HEK293 (cell line): ENCODE results near the gene SVIL.

Experiments
- BCL11B ChIP-seq: fragments of 450-650 bp; formaldehyde crosslinking; IDR thresholded peaks from 2 replicates; pipeline ENCODE4 v1.5.1; 2016; ENCODE audit warnings: low read depth, missing biosample characterization, missing genetic modification characterization
- FEZF1 ChIP-seq: fragments of 450-650 bp; formaldehyde crosslinking; IDR thresholded peaks from 2 replicates; pipeline ENCODE4 v1.5.1; 2016; ENCODE audit warnings: missing biosample characterization, missing genetic modification characterization
- HOXA7 ChIP-seq: sonication (generic); formaldehyde crosslinking; IDR thresholded peaks from 2 replicates; pipeline ENCODE4 v1.8.1; 2022; ENCODE audit warnings: missing genetic modification reagents, borderline replicate concordance
- WT1 ChIP-seq: fragments of 450-650 bp; formaldehyde crosslinking; IDR thresholded peaks from 2 replicates; pipeline ENCODE4 v1.5.1; 2016; ENCODE audit warnings: missing biosample characterization, missing genetic modification characterization
- YY2 ChIP-seq: fragments of 450-650 bp; formaldehyde crosslinking; IDR thresholded peaks from 2 replicates; pipeline ENCODE4 v1.5.1; 2016; ENCODE audit warnings: missing biosample characterization, missing genetic modification characterization
- ZBTB17 ChIP-seq: fragments of 450-650 bp; formaldehyde crosslinking; IDR thresholded peaks from 2 replicates; pipeline ENCODE4 v1.5.1; 2016; ENCODE audit warnings: missing biosample characterization, missing genetic modification characterization
- ZFHX2 ChIP-seq: fragments of 450-650 bp; formaldehyde crosslinking; conservative IDR thresholded peaks from 2 replicates; pipeline ENCODE4 v1.5.1; 2016; ENCODE audit warnings: missing biosample characterization, missing genetic modification characterization
- ZFP3 ChIP-seq: fragments of 450-650 bp; formaldehyde crosslinking; IDR thresholded peaks from 2 replicates; pipeline ENCODE4 v1.5.1; 2016; ENCODE audit warnings: low read depth, missing biosample characterization, missing genetic modification characterization
- ZIC2 ChIP-seq: fragments of 450-650 bp; formaldehyde crosslinking; IDR thresholded peaks from 2 replicates; pipeline ENCODE4 v1.5.1; 2016; ENCODE audit warnings: missing biosample characterization, missing genetic modification characterization
- ZNF10 ChIP-seq: fragments of 450-650 bp; formaldehyde crosslinking; IDR thresholded peaks from 2 replicates; pipeline ENCODE4 v1.5.1; 2017; ENCODE audit warnings: missing biosample characterization, missing genetic modification characterization
- ZNF184 ChIP-seq: fragments of 450-650 bp; IDR thresholded peaks from 2 replicates; pipeline ENCODE4 v1.5.1; 2018; ENCODE audit warnings: missing biosample characterization, mild to moderate bottlenecking, missing genetic modification characterization
- ZNF266 ChIP-seq: fragments of 450-650 bp; formaldehyde crosslinking; IDR thresholded peaks from 2 replicates; pipeline ENCODE4 v1.5.1; 2016; ENCODE audit warnings: missing biosample characterization, missing genetic modification characterization, low read depth
- ZNF510 ChIP-seq: fragments of 450-650 bp; formaldehyde crosslinking; IDR thresholded peaks from 2 replicates; pipeline ENCODE4 v1.5.1; 2018; ENCODE audit warnings: mild to moderate bottlenecking, missing genetic modification characterization, missing biosample characterization; ENCODE audit not compliant: insufficient replicate concordance
- ZNF610 ChIP-seq: fragments of 450-650 bp; formaldehyde crosslinking; IDR thresholded peaks from 2 replicates; pipeline ENCODE4 v1.5.1; 2016; ENCODE audit warnings: missing biosample characterization, missing genetic modification characterization, borderline replicate concordance
- ZNF629 ChIP-seq: fragments of 450-650 bp; formaldehyde crosslinking; IDR thresholded peaks from 2 replicates; pipeline ENCODE4 v1.5.1; 2017; ENCODE audit warnings: missing biosample characterization, missing genetic modification characterization
- ZNF664 ChIP-seq: fragments of 450-650 bp; formaldehyde crosslinking; IDR thresholded peaks from 2 replicates; pipeline ENCODE4 v1.5.1; 2016; ENCODE audit warnings: missing biosample characterization, missing genetic modification characterization
- ZNF776 ChIP-seq: fragments of 450-650 bp; formaldehyde crosslinking; IDR thresholded peaks from 2 replicates; pipeline ENCODE4 v1.5.0; 2017; ENCODE audit warnings: missing biosample characterization, missing genetic modification characterization, borderline replicate concordance
- ZNF843 ChIP-seq: fragments of 450-650 bp; formaldehyde crosslinking; IDR thresholded peaks from 2 replicates; pipeline ENCODE4 v1.5.1; 2016; ENCODE audit warnings: missing biosample characterization, missing genetic modification characterization
- TF ChIP-seq, protein P1 (sequence below): fragments of 450-650 bp; formaldehyde crosslinking; IDR thresholded peaks from 2 replicates; pipeline ENCODE4 v1.5.1; 2017; ENCODE audit warnings: missing biosample characterization, mild to moderate bottlenecking, missing genetic modification characterization, moderate library complexity
- TF ChIP-seq, protein P2 (sequence below): fragments of 450-650 bp; formaldehyde crosslinking; IDR thresholded peaks from 2 replicates; pipeline ENCODE4 v1.5.1; 2016; ENCODE audit warnings: missing biosample characterization, missing genetic modification characterization
- TF ChIP-seq, protein P3 (sequence below): fragments of 450-650 bp; formaldehyde crosslinking; IDR thresholded peaks from 2 replicates; pipeline ENCODE4 v1.5.1; 2017; ENCODE audit warnings: missing biosample characterization, missing genetic modification characterization
- TF ChIP-seq, protein P4 (sequence below): fragments of 450-650 bp; formaldehyde crosslinking; IDR thresholded peaks from 2 replicates; pipeline ENCODE4 v1.5.1; 2016; ENCODE audit warnings: missing biosample characterization, missing genetic modification characterization, borderline replicate concordance
- TF ChIP-seq, protein P5 (sequence below): fragments of 450-650 bp; formaldehyde crosslinking; IDR thresholded peaks from 2 replicates; pipeline ENCODE4 v1.5.1; 2016; ENCODE audit warnings: missing biosample characterization, missing genetic modification characterization, borderline replicate concordance
- TF ChIP-seq, protein P6 (sequence below): fragments of 450-650 bp; formaldehyde crosslinking; IDR thresholded peaks from 2 replicates; pipeline ENCODE4 v1.5.1; 2016; ENCODE audit warnings: missing biosample characterization, missing genetic modification characterization
- TF ChIP-seq, protein P7 (sequence below): fragments of 450-650 bp; formaldehyde crosslinking; IDR thresholded peaks from 2 replicates; pipeline ENCODE4 v1.5.1; 2017; ENCODE audit warnings: missing biosample characterization, missing genetic modification characterization

The SVIL gene

DNA sequence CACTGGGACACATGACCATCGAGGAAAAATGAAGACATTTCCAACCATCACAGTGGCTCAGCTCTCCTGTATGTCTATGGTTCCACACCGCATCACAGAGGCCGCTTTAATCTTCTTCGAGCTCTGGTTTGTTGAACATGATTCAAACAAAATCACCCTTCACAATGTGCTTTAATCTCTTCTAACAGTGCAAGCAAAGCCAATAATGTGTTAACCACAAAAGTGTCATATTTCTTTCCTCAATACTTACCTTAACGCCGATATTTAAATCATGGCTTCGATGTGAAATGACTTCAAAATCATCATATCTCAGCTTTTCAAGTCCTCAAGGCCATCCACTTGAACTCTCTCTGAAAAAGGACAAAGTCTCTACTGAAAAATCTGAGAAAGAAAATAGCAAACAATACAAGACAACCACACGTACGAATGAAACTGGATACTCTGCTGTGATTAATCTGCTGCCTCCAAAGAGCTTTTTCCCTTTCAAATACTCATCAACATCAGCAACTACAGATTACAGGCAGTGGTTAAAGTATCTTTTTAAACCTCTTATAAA lies 23.0 kb upstream of the SVIL start (continued):
- TF ChIP-seq WT1 (tag by site-specific recombination) = peak; percentile 76
- TF ChIP-seq, protein P1, sequence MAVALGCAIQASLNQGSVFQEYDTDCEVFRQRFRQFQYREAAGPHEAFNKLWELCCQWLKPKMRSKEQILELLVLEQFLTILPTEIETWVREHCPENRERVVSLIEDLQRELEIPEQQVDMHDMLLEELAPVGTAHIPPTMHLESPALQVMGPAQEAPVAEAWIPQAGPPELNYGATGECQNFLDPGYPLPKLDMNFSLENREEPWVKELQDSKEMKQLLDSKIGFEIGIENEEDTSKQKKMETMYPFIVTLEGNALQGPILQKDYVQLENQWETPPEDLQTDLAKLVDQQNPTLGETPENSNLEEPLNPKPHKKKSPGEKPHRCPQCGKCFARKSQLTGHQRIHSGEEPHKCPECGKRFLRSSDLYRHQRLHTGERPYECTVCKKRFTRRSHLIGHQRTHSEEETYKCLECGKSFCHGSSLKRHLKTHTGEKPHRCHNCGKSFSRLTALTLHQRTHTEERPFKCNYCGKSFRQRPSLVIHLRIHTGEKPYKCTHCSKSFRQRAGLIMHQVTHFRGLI = no peak; the same call in 1 of the 2 replicates
- TF ChIP-seq, protein P2, sequence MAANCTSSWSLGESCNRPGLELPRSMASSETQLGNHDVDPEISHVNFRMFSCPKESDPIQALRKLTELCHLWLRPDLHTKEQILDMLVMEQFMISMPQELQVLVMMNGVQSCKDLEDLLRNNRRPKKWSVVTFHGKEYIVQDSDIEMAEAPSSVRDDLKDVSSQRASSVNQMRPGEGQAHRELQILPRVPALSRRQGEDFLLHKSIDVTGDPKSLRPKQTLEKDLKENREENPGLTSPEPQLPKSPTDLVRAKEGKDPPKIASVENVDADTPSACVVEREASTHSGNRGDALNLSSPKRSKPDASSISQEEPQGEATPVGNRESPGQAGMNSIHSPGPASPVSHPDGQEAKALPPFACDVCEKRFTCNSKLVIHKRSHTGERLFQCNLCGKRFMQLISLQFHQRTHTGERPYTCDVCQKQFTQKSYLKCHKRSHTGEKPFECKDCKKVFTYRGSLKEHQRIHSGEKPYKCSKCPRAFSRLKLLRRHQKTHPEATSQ (tag by site-specific recombination) = no peak
- TF ChIP-seq, protein P3, sequence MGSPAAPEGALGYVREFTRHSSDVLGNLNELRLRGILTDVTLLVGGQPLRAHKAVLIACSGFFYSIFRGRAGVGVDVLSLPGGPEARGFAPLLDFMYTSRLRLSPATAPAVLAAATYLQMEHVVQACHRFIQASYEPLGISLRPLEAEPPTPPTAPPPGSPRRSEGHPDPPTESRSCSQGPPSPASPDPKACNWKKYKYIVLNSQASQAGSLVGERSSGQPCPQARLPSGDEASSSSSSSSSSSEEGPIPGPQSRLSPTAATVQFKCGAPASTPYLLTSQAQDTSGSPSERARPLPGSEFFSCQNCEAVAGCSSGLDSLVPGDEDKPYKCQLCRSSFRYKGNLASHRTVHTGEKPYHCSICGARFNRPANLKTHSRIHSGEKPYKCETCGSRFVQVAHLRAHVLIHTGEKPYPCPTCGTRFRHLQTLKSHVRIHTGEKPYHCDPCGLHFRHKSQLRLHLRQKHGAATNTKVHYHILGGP (tag by site-specific recombination) = no peak
- TF ChIP-seq ZNF610 = 0 out of 2 replicates have a peak, but pooled peaks have one; percentile 15
- TF ChIP-seq, protein P4, sequence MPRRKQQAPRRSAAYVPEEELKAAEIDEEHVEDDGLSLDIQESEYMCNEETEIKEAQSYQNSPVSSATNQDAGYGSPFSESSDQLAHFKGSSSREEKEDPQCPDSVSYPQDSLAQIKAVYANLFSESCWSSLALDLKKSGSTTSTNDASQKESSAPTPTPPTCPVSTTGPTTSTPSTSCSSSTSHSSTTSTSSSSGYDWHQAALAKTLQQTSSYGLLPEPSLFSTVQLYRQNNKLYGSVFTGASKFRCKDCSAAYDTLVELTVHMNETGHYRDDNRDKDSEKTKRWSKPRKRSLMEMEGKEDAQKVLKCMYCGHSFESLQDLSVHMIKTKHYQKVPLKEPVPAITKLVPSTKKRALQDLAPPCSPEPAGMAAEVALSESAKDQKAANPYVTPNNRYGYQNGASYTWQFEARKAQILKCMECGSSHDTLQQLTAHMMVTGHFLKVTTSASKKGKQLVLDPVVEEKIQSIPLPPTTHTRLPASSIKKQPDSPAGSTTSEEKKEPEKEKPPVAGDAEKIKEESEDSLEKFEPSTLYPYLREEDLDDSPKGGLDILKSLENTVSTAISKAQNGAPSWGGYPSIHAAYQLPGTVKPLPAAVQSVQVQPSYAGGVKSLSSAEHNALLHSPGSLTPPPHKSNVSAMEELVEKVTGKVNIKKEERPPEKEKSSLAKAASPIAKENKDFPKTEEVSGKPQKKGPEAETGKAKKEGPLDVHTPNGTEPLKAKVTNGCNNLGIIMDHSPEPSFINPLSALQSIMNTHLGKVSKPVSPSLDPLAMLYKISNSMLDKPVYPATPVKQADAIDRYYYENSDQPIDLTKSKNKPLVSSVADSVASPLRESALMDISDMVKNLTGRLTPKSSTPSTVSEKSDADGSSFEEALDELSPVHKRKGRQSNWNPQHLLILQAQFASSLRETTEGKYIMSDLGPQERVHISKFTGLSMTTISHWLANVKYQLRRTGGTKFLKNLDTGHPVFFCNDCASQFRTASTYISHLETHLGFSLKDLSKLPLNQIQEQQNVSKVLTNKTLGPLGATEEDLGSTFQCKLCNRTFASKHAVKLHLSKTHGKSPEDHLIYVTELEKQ (tag by site-specific recombination) = peak; percentile 91
- peak; percentile 77 for TF ChIP-seq ZNF664 (tag by site-specific recombination)
- TF ChIP-seq ZFP3 (tag by site-specific recombination) = no peak
- TF ChIP-seq ZNF184 (tag by site-specific recombination) = no peak
- TF ChIP-seq ZNF776 (tag by site-specific recombination) = no peak
- peak; percentile 83 for TF ChIP-seq ZNF629
- TF ChIP-seq BCL11B (tag by site-specific recombination) = 0 out of 2 replicates have a peak, but pooled peaks have one; percentile 30
- TF ChIP-seq, protein P5, sequence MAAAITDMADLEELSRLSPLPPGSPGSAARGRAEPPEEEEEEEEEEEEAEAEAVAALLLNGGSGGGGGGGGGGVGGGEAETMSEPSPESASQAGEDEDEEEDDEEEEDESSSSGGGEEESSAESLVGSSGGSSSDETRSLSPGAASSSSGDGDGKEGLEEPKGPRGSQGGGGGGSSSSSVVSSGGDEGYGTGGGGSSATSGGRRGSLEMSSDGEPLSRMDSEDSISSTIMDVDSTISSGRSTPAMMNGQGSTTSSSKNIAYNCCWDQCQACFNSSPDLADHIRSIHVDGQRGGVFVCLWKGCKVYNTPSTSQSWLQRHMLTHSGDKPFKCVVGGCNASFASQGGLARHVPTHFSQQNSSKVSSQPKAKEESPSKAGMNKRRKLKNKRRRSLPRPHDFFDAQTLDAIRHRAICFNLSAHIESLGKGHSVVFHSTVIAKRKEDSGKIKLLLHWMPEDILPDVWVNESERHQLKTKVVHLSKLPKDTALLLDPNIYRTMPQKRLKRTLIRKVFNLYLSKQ (tag by site-specific recombination) = no peak
- TF ChIP-seq, protein P6, sequence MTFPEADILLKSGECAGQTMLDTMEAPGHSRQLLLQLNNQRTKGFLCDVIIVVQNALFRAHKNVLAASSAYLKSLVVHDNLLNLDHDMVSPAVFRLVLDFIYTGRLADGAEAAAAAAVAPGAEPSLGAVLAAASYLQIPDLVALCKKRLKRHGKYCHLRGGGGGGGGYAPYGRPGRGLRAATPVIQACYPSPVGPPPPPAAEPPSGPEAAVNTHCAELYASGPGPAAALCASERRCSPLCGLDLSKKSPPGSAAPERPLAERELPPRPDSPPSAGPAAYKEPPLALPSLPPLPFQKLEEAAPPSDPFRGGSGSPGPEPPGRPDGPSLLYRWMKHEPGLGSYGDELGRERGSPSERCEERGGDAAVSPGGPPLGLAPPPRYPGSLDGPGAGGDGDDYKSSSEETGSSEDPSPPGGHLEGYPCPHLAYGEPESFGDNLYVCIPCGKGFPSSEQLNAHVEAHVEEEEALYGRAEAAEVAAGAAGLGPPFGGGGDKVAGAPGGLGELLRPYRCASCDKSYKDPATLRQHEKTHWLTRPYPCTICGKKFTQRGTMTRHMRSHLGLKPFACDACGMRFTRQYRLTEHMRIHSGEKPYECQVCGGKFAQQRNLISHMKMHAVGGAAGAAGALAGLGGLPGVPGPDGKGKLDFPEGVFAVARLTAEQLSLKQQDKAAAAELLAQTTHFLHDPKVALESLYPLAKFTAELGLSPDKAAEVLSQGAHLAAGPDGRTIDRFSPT = peak; percentile 87
- peak; percentile 69; the same call in 1 of the 2 replicates for TF ChIP-seq ZBTB17
- TF ChIP-seq ZIC2 (tag by site-specific recombination) = no peak
- TF ChIP-seq, protein P7, sequence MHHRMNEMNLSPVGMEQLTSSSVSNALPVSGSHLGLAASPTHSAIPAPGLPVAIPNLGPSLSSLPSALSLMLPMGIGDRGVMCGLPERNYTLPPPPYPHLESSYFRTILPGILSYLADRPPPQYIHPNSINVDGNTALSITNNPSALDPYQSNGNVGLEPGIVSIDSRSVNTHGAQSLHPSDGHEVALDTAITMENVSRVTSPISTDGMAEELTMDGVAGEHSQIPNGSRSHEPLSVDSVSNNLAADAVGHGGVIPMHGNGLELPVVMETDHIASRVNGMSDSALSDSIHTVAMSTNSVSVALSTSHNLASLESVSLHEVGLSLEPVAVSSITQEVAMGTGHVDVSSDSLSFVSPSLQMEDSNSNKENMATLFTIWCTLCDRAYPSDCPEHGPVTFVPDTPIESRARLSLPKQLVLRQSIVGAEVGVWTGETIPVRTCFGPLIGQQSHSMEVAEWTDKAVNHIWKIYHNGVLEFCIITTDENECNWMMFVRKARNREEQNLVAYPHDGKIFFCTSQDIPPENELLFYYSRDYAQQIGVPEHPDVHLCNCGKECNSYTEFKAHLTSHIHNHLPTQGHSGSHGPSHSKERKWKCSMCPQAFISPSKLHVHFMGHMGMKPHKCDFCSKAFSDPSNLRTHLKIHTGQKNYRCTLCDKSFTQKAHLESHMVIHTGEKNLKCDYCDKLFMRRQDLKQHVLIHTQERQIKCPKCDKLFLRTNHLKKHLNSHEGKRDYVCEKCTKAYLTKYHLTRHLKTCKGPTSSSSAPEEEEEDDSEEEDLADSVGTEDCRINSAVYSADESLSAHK = 0 out of 2 replicates have a peak, but pooled peaks have one; percentile 52
- TF ChIP-seq ZFHX2 (tag by site-specific recombination) = no peak
- TF ChIP-seq ZNF510 (tag by site-specific recombination) = peak; percentile 13
- TF ChIP-seq FEZF1 (tag by site-specific recombination) = peak; percentile 98
- TF ChIP-seq ZNF843 (tag by site-specific recombination) = peak; percentile 92; the same call in 1 of the 2 replicates
- no peak for TF ChIP-seq YY2 (tag by site-specific recombination)
- no peak for TF ChIP-seq ZNF266 (tag by site-specific recombination)
- no peak for TF ChIP-seq HOXA7 (CRISPR knock-in tag)
- TF ChIP-seq ZNF10 = no peak
